Retinal pigment epithelial cell (primary cell): ENCODE data around the gene C2orf72.

Experiments
- DNase-seq: peaks from one replicate; pipeline ENCODE4 v3.0.0-alpha.2; 2010; ENCODE audit warnings: low read depth
- H3K4me3 ChIP-seq: 2 replicates; pipeline ENCODE4 v1.5.1; 2011; ENCODE audit warnings: mild to moderate bottlenecking, low read length, control low read depth, moderate library complexity
- TF ChIP-seq, protein P1 (sequence below): conservative IDR thresholded peaks from 2 replicates; pipeline ENCODE4 v1.5.1; 2011; ENCODE audit warnings: low read depth, low read length, control low read depth, inconsistent platforms

The C2orf72 gene

DNA sequence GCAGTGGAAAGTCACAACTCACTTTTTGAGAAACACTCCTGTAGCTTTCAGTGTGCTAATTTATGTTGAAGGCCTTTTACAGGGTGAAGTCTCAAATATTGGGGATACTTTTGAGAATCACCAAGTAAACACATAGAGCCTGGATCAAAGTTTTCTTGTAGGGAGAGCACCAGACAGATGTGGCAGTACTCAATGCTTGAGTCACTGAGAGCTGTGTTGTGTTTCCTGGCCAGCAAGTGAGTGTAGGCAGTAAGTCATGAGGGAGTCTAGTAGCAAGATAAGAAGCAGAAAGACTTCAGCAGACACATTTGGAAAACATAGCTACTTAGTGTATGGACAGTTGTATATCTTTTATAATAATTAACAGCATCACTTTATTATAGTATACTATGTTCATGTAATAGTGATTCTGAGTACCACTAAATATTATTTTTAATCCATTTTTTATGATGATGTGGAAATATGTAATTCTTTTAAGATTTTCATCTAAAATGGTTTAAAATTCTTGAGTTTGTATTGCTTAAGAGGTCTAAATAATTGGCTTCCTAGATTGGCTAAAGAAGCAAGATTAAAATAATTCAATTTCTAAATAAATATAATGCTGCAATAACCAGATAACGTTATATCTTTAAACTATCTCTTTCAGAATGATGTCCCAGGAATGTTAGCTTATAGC lies 32.2 kb downstream of the C2orf72 start:
- DNase-seq = no peak
- no peak overlapping the region for H3K4me3 ChIP-seq
- TF ChIP-seq, protein P1, sequence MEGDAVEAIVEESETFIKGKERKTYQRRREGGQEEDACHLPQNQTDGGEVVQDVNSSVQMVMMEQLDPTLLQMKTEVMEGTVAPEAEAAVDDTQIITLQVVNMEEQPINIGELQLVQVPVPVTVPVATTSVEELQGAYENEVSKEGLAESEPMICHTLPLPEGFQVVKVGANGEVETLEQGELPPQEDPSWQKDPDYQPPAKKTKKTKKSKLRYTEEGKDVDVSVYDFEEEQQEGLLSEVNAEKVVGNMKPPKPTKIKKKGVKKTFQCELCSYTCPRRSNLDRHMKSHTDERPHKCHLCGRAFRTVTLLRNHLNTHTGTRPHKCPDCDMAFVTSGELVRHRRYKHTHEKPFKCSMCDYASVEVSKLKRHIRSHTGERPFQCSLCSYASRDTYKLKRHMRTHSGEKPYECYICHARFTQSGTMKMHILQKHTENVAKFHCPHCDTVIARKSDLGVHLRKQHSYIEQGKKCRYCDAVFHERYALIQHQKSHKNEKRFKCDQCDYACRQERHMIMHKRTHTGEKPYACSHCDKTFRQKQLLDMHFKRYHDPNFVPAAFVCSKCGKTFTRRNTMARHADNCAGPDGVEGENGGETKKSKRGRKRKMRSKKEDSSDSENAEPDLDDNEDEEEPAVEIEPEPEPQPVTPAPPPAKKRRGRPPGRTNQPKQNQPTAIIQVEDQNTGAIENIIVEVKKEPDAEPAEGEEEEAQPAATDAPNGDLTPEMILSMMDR = no peak

DNA sequence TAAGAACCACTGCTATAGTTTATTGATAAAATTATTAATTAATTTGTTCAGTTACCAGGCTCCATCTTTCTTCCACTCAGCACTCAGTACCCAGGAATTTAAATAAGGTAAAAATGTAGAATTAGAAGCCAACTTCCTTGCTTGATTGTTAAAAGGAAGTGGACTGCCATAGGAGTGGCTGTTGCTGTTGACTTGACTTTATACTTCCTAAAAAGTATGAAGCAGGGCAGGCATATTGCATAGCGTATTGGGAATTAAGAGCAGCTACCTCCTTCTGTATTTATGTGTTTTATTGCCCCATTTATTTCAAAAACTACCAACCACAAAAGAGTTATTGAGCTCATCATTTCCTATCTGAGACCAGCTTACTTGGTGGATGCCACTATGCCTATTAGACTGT lies 47.2 kb downstream of the C2orf72 start:
- TF ChIP-seq, protein P1 = no peak
- DNase-seq = no peak
- H3K4me3 ChIP-seq = no peak overlapping the region

DNA sequence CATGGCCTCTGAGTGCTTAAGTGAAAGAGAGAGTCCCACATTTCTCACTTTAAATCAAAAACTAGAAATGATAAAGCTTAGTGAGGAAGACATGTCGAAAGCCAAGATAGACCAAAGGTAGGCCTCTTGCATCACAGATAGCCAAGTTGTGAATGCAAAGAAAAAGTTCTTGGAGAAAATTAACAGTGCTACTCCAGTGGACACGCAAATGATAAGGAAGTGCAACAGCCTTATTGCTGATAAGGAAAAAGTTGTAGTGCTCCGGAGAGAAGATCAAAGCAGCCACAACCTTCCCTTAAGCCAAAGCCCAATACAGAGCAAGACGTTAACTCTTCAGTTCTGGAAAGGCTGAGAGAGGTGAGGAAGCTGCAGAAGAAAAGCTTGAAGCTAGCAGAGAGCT lies 51.4 kb downstream of the C2orf72 start:
- H3K4me3 ChIP-seq = no peak overlapping the region
- TF ChIP-seq, protein P1 = no peak
- no peak for DNase-seq

DNA sequence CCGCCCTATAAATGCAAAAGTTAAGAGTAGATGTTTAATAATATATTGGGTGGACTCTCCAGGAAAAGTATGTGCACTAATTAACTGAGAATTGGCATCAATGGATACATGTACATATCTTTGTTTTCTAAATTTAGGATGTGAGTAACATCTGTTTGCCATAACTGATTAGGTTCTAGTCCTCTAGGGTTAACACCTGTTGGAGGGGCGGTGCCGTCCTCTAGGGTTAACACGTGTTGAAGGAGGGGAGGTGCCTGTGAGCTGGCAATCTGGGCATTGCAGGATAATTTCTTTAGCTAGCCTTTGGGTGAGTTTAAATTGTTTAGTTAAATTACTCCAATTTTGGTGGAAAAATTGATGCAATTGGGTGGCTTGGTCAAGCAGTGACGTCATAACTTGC lies 56.6 kb downstream of the C2orf72 start:
- no peak for DNase-seq
- no peak overlapping the region for H3K4me3 ChIP-seq
- TF ChIP-seq, protein P1 = no peak

GRCh38 chr2:231094736-231095346 lies 57.5 kb downstream of the C2orf72 start:
- no peak for DNase-seq
- TF ChIP-seq, protein P1 = no peak
- no peak overlapping the region for H3K4me3 ChIP-seq
